PC-3 (cell line): Measurements from ENCODE around the gene HMCN1.

Experiments
- CTCF ChIP-seq: fragments of 300-600 bp; sonication (generic); conservative IDR thresholded peaks from 2 replicates; pipeline ENCODE4 v1.5.1; 2017; ENCODE audit warnings: antibody characterized with exemption, low read depth, mild to moderate bottlenecking, low read length
- EZH2 ChIP-seq: fragments of 300-600 bp; sonication (generic); IDR thresholded peaks from one replicate; pipeline ENCODE4 v1.6.1; 2017; ENCODE audit warnings: antibody characterized with exemption, mild to moderate bottlenecking, low read length; ENCODE audit not compliant: unreplicated experiment

GRCh38 chr1:185917646-185918045 lies 183.5 kb downstream of the HMCN1 start:
- no peak for TF ChIP-seq CTCF
- no peak for TF ChIP-seq EZH2
